Stimulated activated CD8-positive, alpha-beta memory T cell treated with anti-CD3 and anti-CD28 coated beads, Interleukin-4, amount 100 ng/mL, for 4 hours (primary cell): ENCODE results near the gene KCNT2.

Experiments used
- DNase-seq, 2 donors: peaks; one replicate each; pipeline ENCODE4 v3.0.0-alpha.2; 2020; ENCODE audit warnings: low read depth in 2 of 2, low spot score in 1 of 2

Gene KCNT2

GRCh38 chr1:196207612-196208217 is 400.5 kb downstream of the KCNT2 start:
- no peak for DNase-seq

GRCh38 chr1:196205882-196206281 is 402.4 kb downstream of the KCNT2 start:
- DNase-seq, result no peak

DNA sequence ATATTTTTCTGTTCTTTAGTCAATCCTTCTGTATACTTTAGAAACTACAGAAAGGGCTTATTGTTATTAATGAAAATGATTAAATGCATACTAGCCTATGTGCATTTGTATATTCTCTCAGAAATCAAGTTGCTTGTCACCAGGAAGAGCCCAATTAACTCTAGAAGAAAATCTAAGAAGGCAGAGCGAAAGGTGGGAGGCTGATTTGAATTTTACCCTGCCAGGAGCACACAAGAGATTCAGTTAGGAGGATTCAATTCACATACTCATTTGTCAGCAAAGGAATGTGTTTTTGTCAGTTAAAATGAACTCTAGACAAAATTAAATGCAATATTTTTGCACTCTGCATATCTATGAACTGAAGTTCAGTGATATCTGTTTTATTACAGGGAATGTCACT is 411.8 kb downstream of the KCNT2 start:
- no peak for DNase-seq

DNA sequence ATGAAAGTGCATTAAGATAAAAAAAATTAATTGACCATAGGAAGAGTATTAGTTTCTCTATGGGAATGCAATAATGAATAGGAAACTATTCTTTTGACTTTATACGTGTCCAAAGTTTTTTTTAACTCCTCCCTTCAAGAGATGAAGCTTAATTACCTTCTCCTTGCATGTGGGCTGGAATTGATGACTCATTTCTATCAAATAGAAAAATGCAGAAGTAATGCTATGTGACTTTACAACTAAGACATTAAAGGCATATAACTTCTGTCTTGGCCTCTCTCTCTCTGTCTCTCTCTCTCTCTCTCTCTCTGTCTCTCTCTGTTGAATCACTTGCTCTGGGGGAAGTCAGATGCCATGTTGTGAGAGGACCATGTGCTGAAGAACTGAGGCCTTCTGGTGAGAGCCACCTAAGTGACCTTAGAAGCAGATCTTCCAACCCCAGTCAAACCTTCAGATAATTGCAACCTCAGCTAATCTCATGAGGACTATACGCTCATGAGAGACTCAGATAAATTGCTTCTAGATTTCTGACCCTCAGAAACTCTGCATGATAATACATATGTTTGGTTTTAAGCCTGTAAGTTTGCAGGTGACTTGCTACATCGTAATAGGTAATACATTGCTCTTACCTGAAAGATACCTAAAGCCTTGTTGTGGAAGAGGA is 414.2 kb downstream of the KCNT2 start:
- no peak for DNase-seq

DNA sequence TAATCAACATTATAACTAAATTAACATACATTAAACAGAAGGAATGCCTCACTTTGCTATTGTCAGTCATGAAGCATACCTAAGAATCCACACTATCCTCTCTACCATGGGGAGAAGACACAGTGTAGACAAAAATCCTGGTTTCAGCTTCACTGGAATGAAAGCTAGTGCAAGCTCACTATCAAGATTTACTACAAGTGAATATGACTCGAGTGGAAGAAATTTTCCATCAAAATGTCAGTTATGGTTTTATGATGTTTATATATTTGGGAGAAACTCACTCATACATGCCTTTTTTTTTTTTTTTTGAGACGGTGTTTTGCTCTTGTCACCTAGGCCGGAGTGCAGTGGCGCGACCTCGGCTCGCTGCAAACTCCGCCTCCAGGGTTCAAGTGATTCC is 424.3 kb downstream of the KCNT2 start:
- DNase-seq, result no peak

DNA sequence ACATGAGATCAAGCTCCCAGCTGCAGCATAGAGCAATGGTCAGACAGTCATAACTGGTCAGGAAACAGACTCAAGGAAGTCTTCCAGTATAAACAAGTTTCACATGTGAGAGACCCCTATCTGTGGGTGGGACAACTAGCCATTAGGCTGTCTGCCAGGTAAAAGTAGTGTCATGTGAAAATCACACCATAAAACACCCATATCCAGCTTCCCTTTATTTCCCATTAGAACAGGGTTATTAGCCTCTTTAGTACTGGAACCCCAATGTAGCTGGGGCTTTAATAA is 426.7 kb downstream of the KCNT2 start:
- DNase-seq, result no peak

- DNase-seq, result no peak
Observed at GRCh38 chr1:196180847-196181593, 427.2 kb downstream of the KCNT2 start.

DNA sequence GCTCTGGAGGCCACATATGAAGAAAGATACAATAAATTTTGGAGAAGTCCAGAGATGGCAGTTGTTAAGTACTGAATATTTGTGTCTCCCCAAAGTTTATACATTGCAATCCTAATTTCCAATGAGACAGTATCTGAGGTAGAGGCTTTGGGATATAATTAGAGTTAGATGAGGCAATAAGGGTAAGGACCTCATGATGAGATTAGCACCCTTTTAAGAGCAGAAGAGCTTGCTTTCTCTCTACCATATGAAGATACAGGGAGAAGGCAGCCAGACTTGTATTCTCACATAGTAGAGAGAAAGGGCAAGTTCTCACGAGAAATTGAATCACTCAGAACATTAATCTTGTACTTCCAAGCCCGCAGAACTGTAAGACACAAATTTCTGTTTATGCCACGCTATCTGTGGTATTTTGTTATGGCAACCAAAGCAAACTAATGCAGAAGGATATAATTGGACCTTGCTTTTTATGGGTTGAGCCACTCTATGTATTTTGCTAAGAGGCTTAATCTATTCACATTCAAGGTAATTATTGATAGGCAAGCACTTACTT is 430.1 kb downstream of the KCNT2 start:
- no peak for DNase-seq
